GM15510 (cell line): ENCODE data around the gene SFRP4.

Source experiments
- POLR2A ChIP-seq: IDR thresholded peaks from 3 replicates; pipeline ENCODE4 v1.6.1; 2011; ENCODE audit warnings: borderline replicate concordance; ENCODE audit not compliant: insufficient read length; ENCODE audit errors: extremely low read depth

The SFRP4 gene

GRCh38 chr7:37912756-37913155 lies 3.9 kb downstream of the SFRP4 start:
- no peak for TF ChIP-seq POLR2A

- no peak for TF ChIP-seq POLR2A
Observed at GRCh38 chr7:37908221-37908788, 8.3 kb downstream of the SFRP4 start.

GRCh38 chr7:37901890-37902524 lies 14.6 kb downstream of the SFRP4 start:
- TF ChIP-seq POLR2A, result no peak

GRCh38 chr7:37901236-37901827 lies 15.3 kb downstream of the SFRP4 start:
- no peak for TF ChIP-seq POLR2A

GRCh38 chr7:37899712-37900247 lies 16.8 kb downstream of the SFRP4 start:
- TF ChIP-seq POLR2A, result no peak

GRCh38 chr7:37894671-37895070 lies 21.9 kb downstream of the SFRP4 start:
- TF ChIP-seq POLR2A, result no peak

- no peak for TF ChIP-seq POLR2A
Observed at GRCh38 chr7:37893359-37893758, 23.3 kb downstream of the SFRP4 start.

GRCh38 chr7:37882086-37882485 lies 34.5 kb downstream of the SFRP4 start:
- no peak for TF ChIP-seq POLR2A
